ENCODE data around the gene FLT1.

GRCh38 chr13:28447206-28447605, 47.7 kb downstream of the FLT1 start:
- no peak for TF ChIP-seq CTCF (IDR thresholded peaks at IDR 0.05)
- no peak for TF ChIP-seq EZH2 (IDR thresholded peaks at IDR 0.05)
- TF ChIP-seq EZH2phosphoT487 (IDR thresholded peaks at IDR 0.05) = no peak

Data from neural progenitor cell (in vitro differentiated cells).